HL-60 (cell line): ENCODE measurements around the gene DENND1A.

Experiments used
- DNase-seq, 2 experiments: peaks; one replicate each; pipeline ENCODE4 v3.0.0-alpha.2; 2010 to 2020; ENCODE audit warnings: low read depth in 1 of 2, low spot score in 1 of 2
- H3K27ac ChIP-seq: fragments of 250-450 bp; sonication (Bioruptor Pico); replicated peaks from 2 replicates; pipeline ENCODE4 v1.5.1; 2020; ENCODE audit warnings: mild to moderate bottlenecking, moderate library complexity
- H3K27me3 ChIP-seq: fragments of 250-450 bp; sonication (Bioruptor Pico); 2 replicates; pipeline ENCODE4 v1.5.1; 2021; ENCODE audit warnings: mild to moderate bottlenecking, moderate library complexity; ENCODE audit not compliant: insufficient read depth, poor library complexity, severe bottlenecking
- H3K4me3 ChIP-seq: replicated peaks from 2 replicates; pipeline ENCODE4 v1.5.1; 2011; ENCODE audit warnings: mild to moderate bottlenecking, control low read depth, low read length; ENCODE audit not compliant: insufficient read depth
- CTCF ChIP-seq: IDR thresholded peaks from one replicate; pipeline ENCODE4 v1.5.1; 2011; ENCODE audit warnings: low read length, control low read depth, inconsistent platforms; ENCODE audit not compliant: insufficient read depth
- GABPA ChIP-seq: IDR thresholded peaks from 2 replicates; pipeline ENCODE4 v1.6.1; 2012; ENCODE audit warnings: low read depth
- POLR2AphosphoS5 ChIP-seq: IDR thresholded peaks from 2 replicates; pipeline ENCODE4 v1.6.1; 2012; ENCODE audit warnings: low read depth
- SPI1 ChIP-seq: IDR thresholded peaks from 2 replicates; pipeline ENCODE4 v1.6.1; 2012; ENCODE audit warnings: low read depth, mild to moderate bottlenecking, borderline replicate concordance
- TF ChIP-seq, protein P1 (sequence below): IDR thresholded peaks from 2 replicates; pipeline ENCODE4 v1.6.1; 2012; ENCODE audit warnings: low read depth; ENCODE audit not compliant: insufficient replicate concordance

DENND1A gene

DNA sequence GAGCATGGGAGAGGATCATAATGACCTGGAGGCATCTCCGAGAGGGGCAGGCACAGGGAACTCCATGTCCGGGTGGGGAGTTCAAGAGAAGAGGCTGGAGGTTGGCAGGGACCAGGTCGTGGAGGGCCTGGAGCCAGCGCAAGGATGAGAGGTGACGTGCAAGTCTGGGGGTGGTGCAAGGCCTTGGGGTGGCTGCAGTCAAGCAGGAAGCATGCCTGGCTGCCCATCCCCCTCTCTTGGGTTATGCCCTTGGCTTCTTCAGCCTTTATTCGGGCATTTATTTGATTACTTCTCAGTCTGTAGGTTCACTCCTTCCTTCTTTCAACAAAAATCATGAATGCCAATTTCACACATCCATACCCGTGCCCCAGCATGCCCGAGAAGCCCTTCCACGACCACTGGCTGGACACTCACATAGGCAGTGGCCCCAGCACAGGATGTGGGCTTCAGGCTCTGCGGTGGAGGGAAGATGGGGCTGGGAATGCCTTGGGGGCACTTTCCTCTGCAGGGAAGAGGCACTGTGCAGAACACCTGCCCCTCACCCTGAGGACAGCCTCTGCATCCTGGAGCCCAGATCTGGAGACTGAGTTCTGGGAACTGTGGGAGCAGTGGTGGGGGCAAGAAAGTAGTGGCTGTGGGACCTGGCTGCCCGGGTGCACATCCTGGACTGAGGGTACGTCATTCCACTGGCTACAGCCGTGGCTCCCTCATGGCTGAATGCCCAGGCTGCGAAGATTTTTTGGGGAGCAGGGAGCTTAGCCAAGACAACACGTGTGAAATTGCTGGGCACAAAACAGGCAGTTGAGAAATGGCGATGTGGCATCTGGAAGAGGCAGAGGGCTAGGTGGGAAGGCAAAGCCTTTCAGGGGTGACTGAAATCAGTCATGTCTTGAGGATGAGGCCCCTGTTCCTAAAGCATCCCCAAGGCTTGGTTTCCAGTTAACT is 535.4 kb downstream of the DENND1A start:
- H3K27ac ChIP-seq = no peak overlapping the region
- H3K27me3 ChIP-seq = no peaks in the 10 kb centered on the region
- no peak for DNase-seq
- no peak overlapping the region for H3K4me3 ChIP-seq
- TF ChIP-seq, protein P1, sequence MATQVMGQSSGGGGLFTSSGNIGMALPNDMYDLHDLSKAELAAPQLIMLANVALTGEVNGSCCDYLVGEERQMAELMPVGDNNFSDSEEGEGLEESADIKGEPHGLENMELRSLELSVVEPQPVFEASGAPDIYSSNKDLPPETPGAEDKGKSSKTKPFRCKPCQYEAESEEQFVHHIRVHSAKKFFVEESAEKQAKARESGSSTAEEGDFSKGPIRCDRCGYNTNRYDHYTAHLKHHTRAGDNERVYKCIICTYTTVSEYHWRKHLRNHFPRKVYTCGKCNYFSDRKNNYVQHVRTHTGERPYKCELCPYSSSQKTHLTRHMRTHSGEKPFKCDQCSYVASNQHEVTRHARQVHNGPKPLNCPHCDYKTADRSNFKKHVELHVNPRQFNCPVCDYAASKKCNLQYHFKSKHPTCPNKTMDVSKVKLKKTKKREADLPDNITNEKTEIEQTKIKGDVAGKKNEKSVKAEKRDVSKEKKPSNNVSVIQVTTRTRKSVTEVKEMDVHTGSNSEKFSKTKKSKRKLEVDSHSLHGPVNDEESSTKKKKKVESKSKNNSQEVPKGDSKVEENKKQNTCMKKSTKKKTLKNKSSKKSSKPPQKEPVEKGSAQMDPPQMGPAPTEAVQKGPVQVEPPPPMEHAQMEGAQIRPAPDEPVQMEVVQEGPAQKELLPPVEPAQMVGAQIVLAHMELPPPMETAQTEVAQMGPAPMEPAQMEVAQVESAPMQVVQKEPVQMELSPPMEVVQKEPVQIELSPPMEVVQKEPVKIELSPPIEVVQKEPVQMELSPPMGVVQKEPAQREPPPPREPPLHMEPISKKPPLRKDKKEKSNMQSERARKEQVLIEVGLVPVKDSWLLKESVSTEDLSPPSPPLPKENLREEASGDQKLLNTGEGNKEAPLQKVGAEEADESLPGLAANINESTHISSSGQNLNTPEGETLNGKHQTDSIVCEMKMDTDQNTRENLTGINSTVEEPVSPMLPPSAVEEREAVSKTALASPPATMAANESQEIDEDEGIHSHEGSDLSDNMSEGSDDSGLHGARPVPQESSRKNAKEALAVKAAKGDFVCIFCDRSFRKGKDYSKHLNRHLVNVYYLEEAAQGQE = no peak
- TF ChIP-seq POLR2AphosphoS5 (no peak), GABPA (no peak), SPI1 (no peak), CTCF (no peak)

DNA sequence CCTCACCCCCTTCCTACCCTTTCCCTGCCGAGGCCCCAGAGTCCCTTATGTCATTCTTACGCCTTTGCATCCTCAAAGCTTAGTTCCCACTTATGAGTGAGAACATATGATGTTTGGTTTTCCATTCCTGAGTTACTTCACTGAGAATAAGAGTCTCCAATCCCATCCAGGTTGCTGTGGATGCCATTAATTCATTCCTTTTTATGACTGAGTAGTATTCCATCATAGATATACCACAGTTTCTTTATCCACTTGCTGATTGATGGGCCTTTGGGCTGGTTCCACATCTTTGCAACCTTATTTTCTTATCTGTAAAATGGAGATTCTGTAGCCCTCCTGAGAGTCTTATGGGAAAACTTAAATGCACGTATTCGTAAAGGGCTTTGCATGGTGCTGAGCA is 537.1 kb downstream of the DENND1A start:
- H3K4me3 ChIP-seq = no peak overlapping the region
- no peak for DNase-seq
- no peaks in the 10 kb centered on the region for H3K27me3 ChIP-seq
- H3K27ac ChIP-seq = no peak overlapping the region
- TF ChIP-seq POLR2AphosphoS5 = no peak
- no peak for TF ChIP-seq SPI1
- TF ChIP-seq, protein P1 = no peak
- no peak for TF ChIP-seq GABPA
- no peak for TF ChIP-seq CTCF

DNA sequence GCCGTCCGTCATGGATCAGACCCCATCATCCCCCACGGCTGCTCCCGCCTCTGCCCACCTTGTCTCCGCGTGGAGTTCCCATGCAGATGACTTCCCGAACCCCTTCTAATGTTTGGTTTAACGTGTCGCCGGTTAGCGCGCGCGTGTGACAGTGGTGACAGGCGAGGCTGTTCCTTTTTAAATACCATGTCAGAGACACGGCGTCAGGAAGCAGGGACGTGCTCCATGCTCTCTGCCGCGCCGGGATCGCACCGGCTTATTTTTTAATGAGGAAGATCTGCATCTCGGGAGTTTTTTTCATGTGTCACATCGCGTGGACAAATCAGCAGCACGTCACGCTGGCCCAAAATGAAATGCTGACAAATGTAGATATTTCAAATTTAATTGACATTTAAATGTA is 538.0 kb downstream of the DENND1A start:
- no peak overlapping the region for H3K27ac ChIP-seq
- no peak for DNase-seq
- no peak overlapping the region for H3K4me3 ChIP-seq
- H3K27me3 ChIP-seq = no peaks in the 10 kb centered on the region
- TF ChIP-seq POLR2AphosphoS5 (no peak), GABPA (no peak)
- TF ChIP-seq, protein P1 = no peak
